ENCODE measurements around the gene PIGT.

The PIGT gene

GRCh38 chr20:45433316-45433715 lies 17.4 kb downstream of the PIGT start:
- in situ Hi-C loops (cut with MboI; ENCODE audit: low pct_unique_long_range_greater_than_20kb, low sequenced_read_pairs, unreplicated experiment), result no loop called here
- TF ChIP-seq CTCF (IDR thresholded peaks at IDR 0.05; ENCODE audit: extremely low read depth, insufficient read depth, missing control alignments), result no peak
- DNase-seq (ENCODE audit: low spot score), result no peak

- in situ Hi-C loops (cut with MboI; ENCODE audit: low pct_unique_long_range_greater_than_20kb, low sequenced_read_pairs, unreplicated experiment), result no loop called here
- no peak for TF ChIP-seq CTCF (IDR thresholded peaks at IDR 0.05; ENCODE audit: extremely low read depth, insufficient read depth, missing control alignments)
- DNase-seq (ENCODE audit: low spot score), result no peak
Observed at GRCh38 chr20:45433976-45434375, 18.0 kb downstream of the PIGT start.

- DNase-seq (ENCODE audit: low spot score), result peak; percentile 86
- TF ChIP-seq CTCF (IDR thresholded peaks at IDR 0.05; ENCODE audit: extremely low read depth, insufficient read depth, missing control alignments), result peak; percentile 94
- in situ Hi-C loops (cut with MboI; ENCODE audit: low pct_unique_long_range_greater_than_20kb, low sequenced_read_pairs, unreplicated experiment), result no loop called here
Observed at GRCh38 chr20:45436732-45437485, 21.0 kb downstream of the PIGT start.

GRCh38 chr20:45440424-45440823 lies 24.5 kb downstream of the PIGT start:
- in situ Hi-C loops (cut with MboI; ENCODE audit: low pct_unique_long_range_greater_than_20kb, low sequenced_read_pairs, unreplicated experiment), result loop anchor here (5.0 kb wide), 1 partner anchor 83 kb away; no protein-coding TSS in a partner anchor
- DNase-seq (ENCODE audit: low spot score), result no peak

GRCh38 chr20:45440891-45441685 lies 25.1 kb downstream of the PIGT start:
- in situ Hi-C loops (cut with MboI; ENCODE audit: low pct_unique_long_range_greater_than_20kb, low sequenced_read_pairs, unreplicated experiment), result loop anchor here (5.0 kb wide), 1 partner anchor 84 kb away; no protein-coding TSS in a partner anchor
- no peak for TF ChIP-seq CTCF (IDR thresholded peaks at IDR 0.05; ENCODE audit: extremely low read depth, insufficient read depth, missing control alignments)
- no peak for DNase-seq (ENCODE audit: low spot score)

More at GRCh38 chr20:45440424-45440823, 24.5 kb downstream of the PIGT start:
- no peak for TF ChIP-seq CTCF (IDR thresholded peaks at IDR 0.05; ENCODE audit: extremely low read depth, insufficient read depth, missing control alignments)

- in situ Hi-C loops (cut with MboI; ENCODE audit: low pct_unique_long_range_greater_than_20kb, low sequenced_read_pairs, unreplicated experiment), result loop anchor here (5.0 kb wide), 1 partner anchor 84 kb away; no protein-coding TSS in a partner anchor
- no peak for DNase-seq (ENCODE audit: low spot score)
- no peak for TF ChIP-seq CTCF (IDR thresholded peaks at IDR 0.05; ENCODE audit: extremely low read depth, insufficient read depth, missing control alignments)
Observed at GRCh38 chr20:45441746-45442145, 25.8 kb downstream of the PIGT start.

All from GM13977 (cell line).